HepG2 (cell line): ENCODE data around the gene DDTL. TPM values are rescaled to one million over a fixed set of nuclear protein-coding genes. Genes with fewer than 3 reads are reported as not detected.

Experiments used
- ATAC-seq: fragments of 200-7000 bp; cut with Tn5 transposase; 3 replicates; pipeline ENCODE4 v1.9.1; 2020; ENCODE audit warnings: mild to moderate bottlenecking, moderate library complexity
- BruUV-seq: library from RNA; stranded (reverse); fragments of 400-500 nt; replicated peaks from 2 replicates; lab custom pipeline; 2021; lab: Mats Ljungman, UMichigan
- CTCF ChIA-PET: fragments of 300-600 bp; formaldehyde crosslinking; extraction: SDS; loops from one replicate; lab custom pipeline; 2021; ENCODE audit warnings: low total read pairs, inconsistent platforms, low intra/inter-chr PET ratio; lab: Yijun Ruan, JAX
- POLR2A ChIA-PET: fragments of 350-600 bp; sonication (Branson Sonifier 250); formaldehyde crosslinking; loops from one replicate; lab custom pipeline; 2020; ENCODE audit warnings: antibody characterized with exemption, inconsistent platforms; lab: Yijun Ruan, JAX
- DNase-seq: peaks from one replicate; pipeline ENCODE4 v3.0.0-alpha.2; 2015; ENCODE audit warnings: low spot score
- FAIRE-seq: peaks from 3 replicates; lab custom pipeline; 2011; peaks lifted over from hg19 to GRCh38; lab: Jason Lieb, UNC
- H2AFZ ChIP-seq: one replicate; pipeline ENCODE4 v1.6.1; 2011; ENCODE audit warnings: low read length, inconsistent platforms
- H3K27ac ChIP-seq: fragments of 300-600 bp; 3 replicates; pipeline ENCODE4 v1.8.0; 2011; ENCODE audit warnings: mixed run types, mild to moderate bottlenecking, mixed read lengths, low read length, inconsistent platforms; ENCODE audit not compliant: insufficient read depth; ENCODE audit errors: extremely low read length
- H3K27me3 ChIP-seq, 2 experiments: fragments of 200-600 bp in 1 of 2; 2 replicates in 1 of 2; 3 replicates in 1 of 2; pipeline versions ENCODE4 v1.6.0 to v1.8.0; 2011; ENCODE audit warnings: low read length in 2 of 2, mild to moderate bottlenecking in 2 of 2, moderate library complexity in 2 of 2, inconsistent platforms in 1 of 2; ENCODE audit not compliant: insufficient read depth in 2 of 2, control insufficient read depth in 1 of 2
- H3K36me3 ChIP-seq, 2 experiments: fragments of 200-600 bp in 1 of 2; replicated peaks in 1 of 2; 2 replicates in 1 of 2; 3 replicates in 1 of 2; pipeline versions ENCODE4 v1.5.1 to v1.8.0; 2011; ENCODE audit warnings: low read length in 2 of 2, inconsistent platforms in 1 of 2; ENCODE audit not compliant: insufficient read depth in 2 of 2, control insufficient read depth in 1 of 2
- H3K4me1 ChIP-seq: 2 replicates; pipeline ENCODE4 v1.5.1; 2012; ENCODE audit warnings: low read length, inconsistent platforms; ENCODE audit not compliant: insufficient read depth
- H3K4me2 ChIP-seq: 2 replicates; pipeline ENCODE4 v1.6.0; 2011; ENCODE audit warnings: low read depth, low read length, inconsistent platforms
- H3K4me3 ChIP-seq, 3 experiments: fragments of 200-600 bp in 1 of 3; sonication (generic), shearing (Covaris generic) in 1 of 3; replicated peaks in 1 of 3; 2 replicates each; pipeline ENCODE4 v1.5.1; 2011 to 2016; ENCODE audit warnings: low read length in 3 of 3, inconsistent platforms in 2 of 3, low read depth in 2 of 3, mild to moderate bottlenecking in 2 of 3, control low read depth in 1 of 3, mixed read lengths in 1 of 3; ENCODE audit not compliant: insufficient read depth in 1 of 3
- H3K79me2 ChIP-seq: one replicate; pipeline ENCODE4 v1.6.1; 2011; ENCODE audit warnings: low read length, inconsistent platforms; ENCODE audit not compliant: insufficient read depth
- H3K9ac ChIP-seq: 2 replicates; pipeline ENCODE4 v1.6.0; 2011; ENCODE audit warnings: mild to moderate bottlenecking, low read depth, low read length, inconsistent platforms; ENCODE audit not compliant: insufficient read depth
- H3K9me3 ChIP-seq: 2 replicates; pipeline ENCODE4 v1.5.1; 2012; ENCODE audit warnings: mild to moderate bottlenecking, low read length
- H4K20me1 ChIP-seq: 2 replicates; pipeline ENCODE4 v1.6.0; 2011; ENCODE audit warnings: inconsistent platforms, mild to moderate bottlenecking, low read length, moderate library complexity; ENCODE audit not compliant: insufficient read depth
- DMAP1 ChIP-seq: IDR thresholded peaks from 2 replicates; pipeline ENCODE4 v1.6.1; 2016
- FOXP1 ChIP-seq, 2 experiments: fragments of 450-650 bp in 1 of 2; IDR thresholded peaks; 2 replicates each; pipeline ENCODE4 v1.6.1; 2017 to 2018; ENCODE audit warnings: antibody characterized with exemption in 1 of 2
- GATA4 ChIP-seq: sonication (generic); IDR thresholded peaks from 2 replicates; pipeline ENCODE4 v1.6.1; 2016; ENCODE audit warnings: antibody characterized with exemption, low read depth, borderline replicate concordance
- NFYC ChIP-seq: IDR thresholded peaks from 2 replicates; pipeline ENCODE4 v1.6.1; 2016; ENCODE audit warnings: missing genetic modification reagents, missing compliant biosample characterization
- RARA ChIP-seq: IDR thresholded peaks from 2 replicates; pipeline ENCODE4 v1.6.1; 2016; ENCODE audit warnings: missing genetic modification reagents, missing compliant biosample characterization
- RELA ChIP-seq: sonication (generic); formaldehyde crosslinking; IDR thresholded peaks from 2 replicates; pipeline ENCODE4 v1.4.0; 2020; ENCODE audit warnings: missing genetic modification reagents
- TBP ChIP-seq: sonication (generic); formaldehyde crosslinking; IDR thresholded peaks from 2 replicates; pipeline ENCODE4 v1.5.0; 2020; ENCODE audit warnings: missing genetic modification reagents
- ZFX ChIP-seq: sonication (generic); formaldehyde crosslinking; IDR thresholded peaks from 2 replicates; pipeline ENCODE4 v1.4.0; 2020; ENCODE audit warnings: mild to moderate bottlenecking, low read depth, missing genetic modification reagents, moderate library complexity
- ZNF136 ChIP-seq: sonication (generic); formaldehyde crosslinking; IDR thresholded peaks from 2 replicates; pipeline ENCODE4 v1.8.1; 2022; ENCODE audit warnings: low read depth, mild to moderate bottlenecking, moderate library complexity, missing genetic modification reagents
- ZNF24 ChIP-seq: fragments of 450-650 bp; IDR thresholded peaks from 2 replicates; pipeline ENCODE4 v1.6.1; 2017; ENCODE audit warnings: antibody characterized with exemption, mild to moderate bottlenecking
- ZNF720 ChIP-seq: sonication (generic); formaldehyde crosslinking; IDR thresholded peaks from 2 replicates; pipeline ENCODE4 v1.4.0; 2020; ENCODE audit warnings: missing genetic modification reagents
- WGBS: methylation state at CpG from one replicate; pipeline ENCODE4 v1.1.6; 2017; ENCODE audit warnings: low lambda C conversion rate; 5-methylcytosine and 5-hydroxymethylcytosine counted together
- in situ Hi-C: cut with HindIII; loops from 2 replicates; pipeline ENCODE4 v1.10.0; 2017; ENCODE audit warnings: low pct_unique_long_range_greater_than_20kb; ENCODE audit not compliant: extremely low pct_ligation_motif_present
- intact Hi-C: fragments of 100-400 bp; cut with micrococcal nuclease; formaldehyde crosslinking; loops from one replicate; pipeline ENCODE4 v1.10.0; 2022; ENCODE audit not compliant: unreplicated experiment
- polyA plus RNA-seq, 8 experiments: library from polyadenylated mRNA; depleted of rRNA in 3 of 8; stranded (reverse) in 7 of 8; unstranded in 1 of 8; fragments of >200 nt; fragmentation: Illumina TruSeq in 4 of 8; extraction: Trizol in 4 of 8; gene quantifications; 2 replicates each; pipeline versions ENCODE4 v1.2.1 to v1.2.3, GENCODE V29; 2011 to 2016; ENCODE audit warnings: low read depth in 4 of 8, missing spikeins in 1 of 8, mixed read lengths in 1 of 8; ENCODE audit not compliant: insufficient read depth in 1 of 8
- total RNA-seq, 5 experiments: library from RNA; depleted of rRNA; stranded (reverse); fragments of >200 nt; fragmentation: Illumina TruSeq; extraction: Trizol; gene quantifications; 2 replicates each; pipeline ENCODE4 v1.2.3, GENCODE V29; 2016; ENCODE audit warnings: low read depth in 1 of 5
- TF ChIP-seq, protein P1 (sequence below): sonication (generic); formaldehyde crosslinking; conservative IDR thresholded peaks from 2 replicates; pipeline ENCODE4 v1.8.0; 2022; ENCODE audit warnings: mild to moderate bottlenecking, moderate library complexity, missing genetic modification reagents
- TF ChIP-seq, protein P2 (sequence below): IDR thresholded peaks from 2 replicates; pipeline ENCODE4 v1.6.1; 2016; ENCODE audit warnings: low read depth, borderline replicate concordance
- TF ChIP-seq, protein P3 (sequence below): sonication (generic); formaldehyde crosslinking; IDR thresholded peaks from 2 replicates; pipeline ENCODE4 v1.8.0; 2022; ENCODE audit warnings: missing genetic modification reagents, mild to moderate bottlenecking, borderline replicate concordance

DDTL gene
- total and polyA plus RNA-seq, 2 of the 13 experiments (the other 11 are each of a cell fraction or from before 2014, with no cell fraction given) = 0.31 TPM; not detected in 1

DNA sequence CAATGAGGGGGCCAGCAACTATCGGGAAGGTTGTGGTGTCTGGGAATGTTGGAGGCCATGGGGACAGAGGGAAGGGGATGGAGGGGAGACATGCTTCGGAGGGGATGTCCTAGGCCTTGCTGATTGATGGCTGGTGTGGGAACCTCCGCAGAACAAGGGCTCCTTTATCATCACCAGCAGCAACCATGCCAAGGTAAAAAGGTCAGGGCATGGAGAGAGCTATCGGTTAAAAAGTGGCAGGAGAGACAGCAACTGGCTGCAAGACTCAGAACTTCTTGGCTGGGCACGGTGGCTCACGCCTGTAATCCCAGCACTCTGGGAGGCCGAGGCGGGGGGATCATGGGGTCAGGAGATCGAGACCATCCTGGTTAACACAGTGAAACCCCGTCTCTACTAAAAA, 35.6 kb downstream of the DDTL start:
- FAIRE-seq = no peak
- no peak overlapping the region for H3K4me3 ChIP-seq
- no peak overlapping the region for H3K4me2 ChIP-seq
- BruUV-seq = no TSS peak
- ChIA-PET CTCF (no interaction called here), POLR2A (interaction anchor here (1.4 kb wide), 1 partner anchor 8 kb away, joined by 5 read pairs; the partner anchor contains the start of gene CABIN1)
- TF ChIP-seq ZFX (CRISPR knock-in tag) = no peak
- TF ChIP-seq ZNF136 (CRISPR knock-in tag) = no peak
- peak; percentile 11; the same call in 1 of the 2 replicates for TF ChIP-seq RARA (CRISPR knock-in tag)
- TF ChIP-seq ZNF24 = no peak
- TF ChIP-seq, protein P1, sequence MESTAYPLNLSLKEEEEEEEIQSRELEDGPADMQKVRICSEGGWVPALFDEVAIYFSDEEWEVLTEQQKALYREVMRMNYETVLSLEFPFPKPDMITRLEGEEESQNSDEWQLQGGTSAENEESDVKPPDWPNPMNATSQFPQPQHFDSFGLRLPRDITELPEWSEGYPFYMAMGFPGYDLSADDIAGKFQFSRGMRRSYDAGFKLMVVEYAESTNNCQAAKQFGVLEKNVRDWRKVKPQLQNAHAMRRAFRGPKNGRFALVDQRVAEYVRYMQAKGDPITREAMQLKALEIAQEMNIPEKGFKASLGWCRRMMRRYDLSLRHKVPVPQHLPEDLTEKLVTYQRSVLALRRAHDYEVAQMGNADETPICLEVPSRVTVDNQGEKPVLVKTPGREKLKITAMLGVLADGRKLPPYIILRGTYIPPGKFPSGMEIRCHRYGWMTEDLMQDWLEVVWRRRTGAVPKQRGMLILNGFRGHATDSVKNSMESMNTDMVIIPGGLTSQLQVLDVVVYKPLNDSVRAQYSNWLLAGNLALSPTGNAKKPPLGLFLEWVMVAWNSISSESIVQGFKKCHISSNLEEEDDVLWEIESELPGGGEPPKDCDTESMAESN (CRISPR knock-in tag) = no peak
- no peak for TF ChIP-seq RELA (CRISPR knock-in tag)
- no peak for TF ChIP-seq TBP (CRISPR knock-in tag)
- TF ChIP-seq, protein P2, sequence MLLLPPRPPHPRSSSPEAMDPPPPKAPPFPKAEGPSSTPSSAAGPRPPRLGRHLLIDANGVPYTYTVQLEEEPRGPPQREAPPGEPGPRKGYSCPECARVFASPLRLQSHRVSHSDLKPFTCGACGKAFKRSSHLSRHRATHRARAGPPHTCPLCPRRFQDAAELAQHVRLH (CRISPR knock-in tag) = no peak
- no peak for TF ChIP-seq GATA4
- TF ChIP-seq, protein P3, sequence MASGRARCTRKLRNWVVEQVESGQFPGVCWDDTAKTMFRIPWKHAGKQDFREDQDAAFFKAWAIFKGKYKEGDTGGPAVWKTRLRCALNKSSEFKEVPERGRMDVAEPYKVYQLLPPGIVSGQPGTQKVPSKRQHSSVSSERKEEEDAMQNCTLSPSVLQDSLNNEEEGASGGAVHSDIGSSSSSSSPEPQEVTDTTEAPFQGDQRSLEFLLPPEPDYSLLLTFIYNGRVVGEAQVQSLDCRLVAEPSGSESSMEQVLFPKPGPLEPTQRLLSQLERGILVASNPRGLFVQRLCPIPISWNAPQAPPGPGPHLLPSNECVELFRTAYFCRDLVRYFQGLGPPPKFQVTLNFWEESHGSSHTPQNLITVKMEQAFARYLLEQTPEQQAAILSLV (CRISPR knock-in tag) = 0 out of 2 replicates have a peak, but pooled peaks have one; percentile 31
- TF ChIP-seq DMAP1 (CRISPR knock-in tag) = no peak
- TF ChIP-seq ZNF720 (CRISPR knock-in tag) = no peak
- TF ChIP-seq FOXP1 (IDR thresholded peaks at IDR 0.05) = no peak
- no peak for TF ChIP-seq FOXP1 (CRISPR knock-in tag; IDR thresholded peaks at IDR 0.05)
- TF ChIP-seq NFYC (CRISPR knock-in tag) = no peak
- in situ Hi-C loops = no loop called here
- no peak overlapping the region for H3K27ac ChIP-seq
- H3K36me3 ChIP-seq = no peaks in the 10 kb centered on the region
- intact Hi-C loops = no loop called here
- H3K9ac ChIP-seq = no peak overlapping the region
- peaks cover 59% of the 10 kb centered on the region for H3K4me1 ChIP-seq
- ATAC-seq = no peak
- no peaks in the 10 kb centered on the region for H4K20me1 ChIP-seq
- no peak overlapping the region for H2AFZ ChIP-seq
- no peaks in the 10 kb centered on the region for H3K9me3 ChIP-seq
- WGBS = 61% methylated on average over 10 of the region's 10 CpGs
- no peak for DNase-seq
- H3K27me3 ChIP-seq = no peaks in the 10 kb centered on the region
- no peaks in the 10 kb centered on the region for H3K79me2 ChIP-seq
